Islet of Langerhans (tissue), 1 donor: ENCODE data around the gene ZSCAN25.
A peak's percentile ranks its signal among the peaks of the same experiment; 100 is the strongest.
"Not testable (repeated sequence)": the region's sequence is repeated elsewhere in the genome, so short reads cannot be mapped to it uniquely, and the experiment has no call there.

Experiments
- FAIRE-seq: peaks from one replicate; lab custom pipeline; 2011; peaks lifted over from hg19 to GRCh38; lab: Jason Lieb, UNC

The ZSCAN25 gene

DNA sequence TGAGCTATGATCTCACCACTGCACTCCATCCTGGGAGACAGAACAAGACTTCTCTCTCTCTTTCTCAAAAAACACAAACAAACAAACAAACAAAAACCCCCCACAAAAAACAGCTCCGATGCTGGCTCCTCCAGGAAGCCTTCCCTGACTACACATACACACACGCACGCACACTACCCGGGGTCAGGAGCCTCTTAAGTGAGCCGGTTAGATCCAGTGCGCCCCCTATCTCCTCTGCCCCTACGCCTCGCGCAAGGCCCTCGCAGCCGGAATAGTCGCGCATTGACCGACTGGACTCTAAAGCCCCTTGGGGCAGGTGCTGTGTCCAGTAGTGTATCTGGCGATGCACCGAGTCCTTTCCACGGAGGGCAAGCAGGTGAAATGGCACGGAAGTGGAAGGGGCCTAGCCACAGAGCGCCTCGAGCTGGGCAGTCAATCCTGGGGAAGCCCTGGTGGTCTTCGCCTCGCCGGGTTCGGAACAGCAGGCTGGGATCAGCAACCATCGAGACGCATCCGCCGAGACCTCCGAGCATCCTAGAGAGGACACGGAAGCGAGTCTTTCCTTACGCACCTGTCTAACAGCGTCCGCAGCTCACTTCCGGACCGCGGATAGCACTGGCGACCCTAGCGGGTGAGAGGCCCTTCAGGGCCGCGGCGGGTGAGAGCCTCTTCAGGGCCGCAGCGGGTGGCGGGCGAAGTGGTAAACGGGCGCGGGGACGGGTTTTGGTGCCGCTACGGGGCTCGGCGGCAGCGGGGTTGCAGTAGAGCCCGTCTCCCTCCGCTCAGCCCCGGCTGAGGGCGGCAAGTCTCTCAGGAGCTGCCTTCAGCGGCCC lies at the start of gene ZSCAN25:
TSS of gene ZSCAN25 (plus strand) at position 588 of the 833 bp plus-strand sequence. CDS start 2,661 bp downstream, outside the sequence.
- peak; percentile 87 for FAIRE-seq

DNA sequence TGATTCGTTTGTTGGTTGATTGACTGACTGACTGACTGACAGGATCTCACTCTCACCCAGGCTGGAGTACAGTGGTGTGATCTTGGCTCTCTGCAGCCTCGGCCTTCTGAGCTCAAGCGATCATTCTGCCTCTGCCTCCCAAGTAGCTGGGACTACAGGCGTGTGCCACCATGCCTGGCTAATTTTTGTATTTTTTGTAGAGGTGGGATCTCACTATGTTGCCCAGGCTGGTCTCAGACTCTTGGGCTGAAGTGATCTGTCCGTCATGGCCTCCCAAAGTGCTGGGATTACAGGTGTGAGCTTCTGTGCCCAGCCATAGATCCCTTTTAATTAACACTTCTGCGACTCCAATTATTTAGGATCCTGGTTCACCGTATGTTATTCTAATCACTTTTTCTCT lies 48.0 kb upstream of the ZSCAN25 start:
- FAIRE-seq = not testable (repeated sequence)

DNA sequence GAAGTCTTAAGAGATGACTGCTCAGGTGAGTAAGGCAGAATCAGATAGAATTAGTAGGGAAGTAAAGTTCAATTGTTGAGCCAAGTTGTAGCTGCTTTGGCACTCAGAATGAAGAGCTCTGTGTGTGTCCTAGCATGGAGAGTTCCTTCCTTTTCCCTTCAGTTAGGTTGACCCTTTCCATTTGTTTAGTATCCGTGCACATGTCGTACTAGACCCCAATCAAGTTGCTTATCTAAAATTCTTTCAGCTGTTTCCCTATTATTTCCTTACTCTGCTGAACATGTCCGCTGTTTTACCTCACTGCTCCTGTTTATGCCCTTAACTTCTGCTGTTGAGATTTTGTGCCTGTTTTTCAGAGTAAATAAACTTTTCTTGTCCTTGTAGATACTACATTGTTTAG lies 45.0 kb upstream of the ZSCAN25 start:
- no peak for FAIRE-seq

DNA sequence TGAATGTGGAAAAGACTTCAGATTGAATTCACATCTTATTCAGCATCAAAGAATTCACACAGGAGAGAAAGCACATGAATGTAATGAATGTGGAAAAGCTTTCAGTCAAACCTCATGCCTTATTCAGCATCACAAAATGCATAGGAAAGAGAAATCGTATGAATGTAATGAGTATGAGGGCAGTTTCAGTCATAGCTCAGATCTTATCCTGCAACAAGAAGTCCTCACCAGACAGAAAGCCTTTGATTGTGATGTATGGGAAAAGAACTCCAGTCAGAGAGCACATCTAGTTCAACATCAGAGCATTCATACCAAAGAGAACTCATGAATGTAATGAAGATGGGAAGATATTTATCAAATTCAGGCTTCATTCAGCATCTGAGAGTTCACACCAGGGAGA lies 43.5 kb upstream of the ZSCAN25 start:
- FAIRE-seq = no peak

DNA sequence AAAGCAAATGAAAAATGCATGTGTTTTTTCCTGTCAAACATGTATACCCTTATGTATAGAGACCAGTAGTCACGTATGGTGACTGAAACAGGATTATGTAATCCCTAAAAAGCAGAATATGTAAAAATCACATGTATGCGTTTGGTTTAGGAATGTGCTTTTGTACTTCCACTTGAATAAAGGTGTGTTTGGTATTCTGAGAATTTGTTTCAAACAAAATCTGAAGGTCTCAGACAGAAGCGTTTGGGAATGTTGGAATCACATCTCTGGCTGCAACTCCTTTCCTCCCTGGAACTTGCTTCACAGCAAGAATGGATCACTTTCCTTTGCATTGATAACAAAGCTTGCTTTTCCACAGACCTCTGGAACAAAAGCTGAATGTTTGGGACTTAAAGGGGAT lies 40.5 kb upstream of the ZSCAN25 start:
- FAIRE-seq = no peak

DNA sequence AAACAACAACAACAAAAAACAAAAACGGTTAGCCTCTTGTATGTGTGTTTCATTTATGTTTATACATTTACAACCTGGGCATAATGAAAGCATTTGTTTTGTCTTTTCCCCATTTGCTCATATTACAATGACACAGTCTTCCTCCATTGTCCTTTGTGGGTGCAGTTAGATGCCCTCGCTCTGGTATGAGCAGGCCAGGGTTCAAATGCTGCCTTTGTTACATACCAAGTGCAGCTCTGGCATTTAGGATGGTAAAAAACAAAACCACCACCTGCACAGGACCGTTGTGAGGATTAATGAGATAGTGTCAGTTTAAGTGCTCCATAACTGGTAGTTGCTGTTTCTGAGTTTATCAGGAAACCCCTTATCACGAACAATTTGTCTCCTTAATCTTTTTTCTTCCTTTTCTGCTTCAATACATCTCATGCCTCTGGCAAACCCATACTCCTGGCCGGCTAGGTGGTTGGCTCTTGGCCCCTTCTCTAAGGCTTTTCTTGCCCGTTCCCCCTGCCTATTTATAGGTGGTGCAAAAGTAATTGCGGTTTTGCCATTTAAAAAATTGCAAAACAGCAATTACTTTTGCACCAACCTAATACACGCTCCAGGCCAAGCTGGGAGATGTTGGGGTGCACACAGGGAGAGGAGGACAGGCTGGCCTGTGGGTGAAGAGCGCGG lies 37.3 kb upstream of the ZSCAN25 start:
- FAIRE-seq = no peak

DNA sequence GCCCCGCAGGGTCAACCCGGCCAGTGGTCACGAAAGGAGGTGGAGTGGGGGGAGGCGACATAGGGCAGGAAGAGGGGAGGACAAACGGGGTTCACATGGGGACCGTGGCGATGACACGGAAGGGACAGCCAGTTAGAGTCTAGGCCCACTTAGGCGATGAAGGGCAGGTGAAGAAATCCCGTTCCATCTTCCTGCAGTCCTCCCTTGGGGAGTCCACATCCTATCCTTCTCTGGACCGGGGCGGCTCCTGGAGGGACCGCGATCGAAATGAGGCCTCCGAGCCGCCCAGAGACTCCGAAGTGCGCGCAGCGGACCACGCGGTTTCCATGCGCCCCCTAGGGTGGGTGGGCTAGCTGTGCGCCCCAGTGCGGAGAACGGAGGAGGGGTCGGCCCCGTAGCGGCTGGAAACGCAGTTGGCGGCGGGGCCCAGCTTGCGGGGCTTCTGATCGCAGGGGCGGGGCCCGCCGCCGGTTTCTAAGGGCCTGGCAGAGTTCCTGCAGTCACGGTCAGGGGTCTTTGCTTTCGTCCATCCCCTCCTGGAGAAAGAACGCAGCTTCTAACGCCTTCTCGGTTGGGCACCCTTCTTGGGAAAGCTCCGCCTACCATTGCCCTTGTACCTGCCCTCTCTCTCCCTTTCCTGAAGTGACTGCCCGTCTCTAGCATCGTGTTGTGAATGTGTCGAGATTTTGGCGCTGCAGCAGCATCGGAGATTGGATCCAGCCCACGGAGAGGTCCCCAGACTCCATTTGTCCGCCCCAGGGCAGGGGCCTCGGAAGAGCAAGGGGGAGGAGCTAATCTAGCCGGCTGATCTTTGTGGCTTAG lies 36.6 kb upstream of the ZSCAN25 start:
- no peak for FAIRE-seq

DNA sequence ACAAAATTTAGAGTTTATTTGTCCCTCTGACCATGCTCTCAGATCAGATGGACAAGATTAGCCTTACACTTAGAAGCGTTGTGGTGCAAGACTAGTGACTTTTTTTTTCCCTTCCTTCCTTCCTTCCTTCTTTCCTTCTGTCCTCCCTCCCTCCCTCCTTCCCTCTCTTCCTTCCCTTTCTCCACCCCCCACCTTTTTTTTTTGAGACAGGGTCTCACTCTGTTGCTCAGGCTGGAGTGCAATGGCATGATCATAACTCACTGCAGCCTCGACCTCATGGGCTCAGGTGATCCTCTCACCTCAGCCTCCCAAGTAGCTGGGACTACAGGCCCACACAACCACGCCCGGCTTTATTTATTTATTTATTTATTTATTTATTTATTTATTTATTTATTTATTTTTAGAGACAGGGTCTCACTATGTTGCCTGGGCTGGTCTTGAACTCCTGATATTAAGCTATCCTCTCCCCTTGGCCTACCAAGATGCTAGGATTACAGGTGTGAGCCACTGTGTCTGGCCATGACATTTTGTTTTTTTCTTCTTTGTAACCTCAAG lies 35.9 kb upstream of the ZSCAN25 start:
- FAIRE-seq = not testable (repeated sequence)

DNA sequence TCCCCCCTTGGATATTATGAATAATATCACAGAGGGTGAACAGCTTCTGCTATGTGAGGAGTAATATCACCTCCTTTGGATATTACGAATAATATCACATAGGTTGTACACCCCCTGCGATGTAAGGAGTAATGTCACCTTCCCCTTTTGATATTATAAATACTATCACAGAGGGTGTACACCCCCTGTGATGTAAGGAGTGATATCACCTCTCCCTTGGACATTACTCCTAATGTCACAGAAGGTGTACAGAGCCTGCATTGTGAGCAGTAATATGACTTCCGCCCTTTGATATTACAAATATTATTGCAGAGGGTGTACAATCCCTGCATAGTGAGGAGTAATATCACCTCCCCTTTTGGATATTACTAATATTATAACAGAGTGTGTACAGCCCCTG lies 27.9 kb upstream of the ZSCAN25 start:
- FAIRE-seq = no peak

DNA sequence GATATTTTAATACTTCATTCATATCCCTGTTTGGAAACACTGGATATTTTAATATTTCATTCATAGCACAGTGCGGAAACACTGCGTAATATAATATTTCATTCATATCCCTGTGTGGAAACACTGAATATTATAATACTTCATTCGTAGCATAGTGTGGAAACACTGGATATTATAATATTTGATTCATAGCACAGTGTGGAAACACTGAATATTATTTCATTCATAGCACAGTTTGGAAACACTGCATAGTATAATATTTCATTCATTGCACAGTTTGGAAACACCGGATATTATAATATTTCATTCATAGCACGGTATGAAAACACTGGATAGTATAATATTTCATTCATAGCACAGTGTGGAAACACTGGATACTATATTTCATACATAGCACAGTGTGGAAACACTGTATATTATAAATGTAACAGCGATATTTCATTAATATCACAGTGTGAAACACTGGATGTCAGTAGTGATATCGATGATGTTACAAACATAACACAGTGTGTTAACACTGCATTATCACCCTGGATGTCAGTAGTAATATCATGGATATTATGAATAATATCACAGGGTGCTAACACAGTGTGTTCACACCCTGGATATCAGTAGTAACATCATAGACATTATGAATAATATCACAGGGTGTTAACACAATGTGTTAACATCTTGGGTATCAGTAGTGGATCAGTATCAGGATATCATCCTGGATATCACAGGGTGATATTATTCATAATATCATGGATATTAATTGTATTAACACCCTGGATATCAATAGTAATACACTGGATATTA lies 21.6 kb upstream of the ZSCAN25 start:
- FAIRE-seq = no peak

DNA sequence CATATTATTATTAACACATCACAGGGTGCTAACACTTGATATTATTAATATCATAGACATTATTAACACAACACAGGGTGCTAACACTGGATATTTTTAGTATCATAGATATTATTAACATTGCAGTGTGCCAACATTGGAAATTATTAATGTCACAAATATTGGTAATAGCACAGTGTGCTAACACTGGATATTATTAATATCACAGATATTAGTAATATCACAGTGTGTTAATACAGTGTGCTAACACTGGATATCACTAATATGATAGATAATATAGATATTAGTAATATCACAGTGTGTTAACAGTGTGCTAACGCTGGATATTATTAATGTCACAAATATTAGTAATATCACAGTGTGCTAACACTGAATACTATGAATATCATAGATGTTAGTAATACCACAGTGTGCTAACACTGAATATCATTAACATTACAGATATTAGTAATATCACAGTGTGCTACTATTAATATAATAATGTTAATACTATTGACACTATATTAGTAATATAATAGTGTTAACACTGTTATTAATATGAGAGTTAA lies 20.3 kb upstream of the ZSCAN25 start:
- peak; percentile 45 for FAIRE-seq

DNA sequence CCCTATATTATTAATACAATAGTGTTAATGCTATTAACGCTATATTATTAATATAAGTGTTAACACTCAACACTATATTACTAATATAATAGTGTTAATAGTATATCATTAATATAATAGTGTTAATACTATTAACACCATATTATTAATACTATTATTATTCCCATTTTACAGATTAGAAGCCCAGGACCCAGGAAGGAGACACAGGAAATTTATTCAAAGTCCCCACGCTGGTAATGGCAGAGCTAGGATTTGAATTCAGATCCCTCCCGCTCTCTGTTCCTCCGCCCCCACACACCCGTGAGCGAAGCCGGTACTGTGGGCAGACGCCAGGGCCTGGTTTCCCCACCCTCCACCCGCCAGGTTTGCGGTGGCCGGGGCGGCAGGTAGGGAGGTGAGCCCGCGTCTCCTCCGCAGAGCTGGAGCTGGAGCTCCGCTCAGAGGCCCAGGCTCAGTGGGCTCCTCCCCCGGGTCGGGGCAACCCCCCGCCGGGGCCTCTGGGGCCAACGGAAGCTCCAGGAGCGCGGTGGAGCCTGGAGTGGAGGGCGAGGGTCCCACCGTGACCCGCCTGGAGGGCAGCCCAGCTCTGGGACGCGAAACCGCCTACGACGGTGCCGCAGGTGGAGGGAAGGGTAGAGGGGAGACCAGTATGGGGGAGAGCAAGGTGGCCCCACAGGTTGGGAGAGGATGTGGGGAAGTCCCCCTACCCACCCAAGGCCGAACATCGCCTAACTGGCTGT lies 18.8 kb upstream of the ZSCAN25 start, which contains the start of gene TMEM225B:
TSS of gene TMEM225B (plus strand) at position 506 of the 740 bp plus-strand sequence. CDS start 6,122 bp downstream, outside the sequence.
- no peak for FAIRE-seq

DNA sequence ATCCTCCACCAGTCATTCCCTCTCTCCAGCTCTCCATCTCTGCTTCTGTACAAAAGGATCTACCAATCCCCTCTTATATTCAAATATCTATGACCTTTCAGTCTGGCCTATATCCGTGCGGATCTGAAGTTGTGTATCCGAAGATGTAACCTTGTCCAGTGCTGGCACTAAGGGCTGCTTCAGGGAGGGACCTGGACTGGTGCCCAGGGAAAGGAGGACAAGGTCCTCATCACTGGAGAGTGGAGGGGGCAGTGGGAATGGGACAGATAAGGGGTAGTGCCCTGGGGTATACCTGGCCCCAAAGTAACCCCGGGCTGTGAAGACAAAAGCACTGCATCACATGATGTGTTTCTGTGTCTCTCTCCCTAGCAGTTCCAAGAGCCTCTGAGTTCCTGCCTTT lies 16.9 kb upstream of the ZSCAN25 start:
- no peak for FAIRE-seq

DNA sequence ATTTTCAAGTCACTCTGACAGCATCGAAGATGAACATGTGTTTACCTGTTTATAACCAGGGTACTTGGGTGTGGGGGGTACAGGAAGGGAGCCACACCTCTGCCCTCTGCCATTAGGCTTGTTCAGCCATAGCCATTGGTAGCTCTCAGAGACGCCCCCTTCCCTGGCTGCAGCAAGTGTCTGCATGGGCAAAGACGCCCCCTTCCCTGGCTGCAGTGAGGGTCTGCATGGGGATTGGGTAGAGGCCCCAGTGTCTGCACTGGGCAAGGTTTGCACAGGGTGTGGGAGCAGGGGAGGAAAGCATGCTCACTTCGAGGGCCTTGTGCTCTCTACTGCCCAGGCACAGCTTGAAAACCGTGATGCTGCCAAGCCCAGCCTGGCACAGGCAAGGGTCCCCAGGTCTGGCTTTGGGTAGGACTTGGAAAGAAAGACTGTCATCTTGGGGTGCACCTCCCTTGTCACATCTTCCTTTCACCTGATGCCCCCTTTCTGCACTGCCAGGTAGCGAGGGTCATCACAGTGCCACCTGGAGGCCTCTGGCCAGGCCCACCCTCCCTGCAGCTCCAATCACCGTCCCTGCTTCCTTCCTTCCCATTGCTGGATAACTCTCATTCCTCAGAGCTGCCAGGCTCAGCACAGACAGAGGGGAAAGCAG lies 15.0 kb upstream of the ZSCAN25 start:
- no peak for FAIRE-seq

DNA sequence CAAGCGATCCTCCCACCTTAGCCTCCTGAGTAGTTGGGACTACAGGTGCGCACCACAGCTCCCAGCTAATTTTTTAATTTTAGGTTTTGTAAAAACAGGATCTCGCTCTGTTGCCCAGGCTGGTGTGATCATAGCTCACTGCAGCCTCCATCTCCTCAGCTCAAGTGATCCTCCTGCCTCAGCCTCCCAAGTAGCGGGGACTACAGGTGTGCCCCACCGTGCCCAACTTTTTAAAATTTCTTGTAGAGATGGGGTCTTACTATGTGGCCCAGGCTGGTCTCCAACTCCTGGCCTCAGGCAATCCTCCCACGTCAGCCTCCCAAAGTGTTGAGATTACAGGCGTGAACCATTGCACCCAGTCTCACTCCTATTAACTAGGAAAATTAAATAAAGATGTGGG lies 11.2 kb upstream of the ZSCAN25 start:
- FAIRE-seq = no peak

DNA sequence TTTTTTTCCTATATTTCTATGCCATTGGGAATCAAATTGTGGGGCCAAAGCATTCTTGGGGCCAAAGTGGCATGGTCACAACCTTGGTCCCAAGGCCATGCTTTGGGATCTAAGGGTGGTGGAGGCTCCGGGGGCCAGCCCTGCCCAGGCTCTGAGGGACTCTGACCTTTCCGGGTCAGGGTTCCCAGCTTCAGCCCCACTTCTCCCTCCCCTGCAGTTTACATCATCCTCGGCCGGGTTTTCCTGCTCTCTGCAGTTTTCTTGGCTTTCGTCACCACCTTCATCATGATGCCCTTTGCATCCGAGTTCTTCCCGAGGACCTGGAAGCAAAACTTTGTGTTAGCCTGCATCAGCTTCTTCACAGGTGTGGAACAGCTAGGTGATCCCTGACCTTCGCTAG lies 10.2 kb upstream of the ZSCAN25 start:
- no peak for FAIRE-seq

DNA sequence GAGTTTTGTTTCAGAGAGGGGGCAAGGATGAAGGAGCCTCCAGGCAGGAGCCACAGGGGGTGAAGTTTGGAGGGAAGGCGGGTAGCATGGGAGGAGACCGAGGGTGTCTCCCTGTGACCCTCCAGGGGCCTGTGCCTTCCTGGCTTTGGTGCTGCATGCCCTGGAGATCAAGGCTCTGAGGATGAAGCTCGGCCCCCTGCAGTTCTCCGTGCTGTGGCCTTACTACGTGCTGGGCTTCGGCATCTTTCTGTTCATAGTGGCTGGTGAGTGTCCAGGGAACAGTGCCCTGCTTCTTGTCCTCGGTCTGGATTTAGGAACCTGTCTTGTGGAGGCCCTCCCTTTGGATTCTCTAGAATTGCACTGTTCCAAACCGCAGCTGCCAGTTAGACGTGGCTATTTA lies 9.2 kb upstream of the ZSCAN25 start:
- FAIRE-seq = no peak

DNA sequence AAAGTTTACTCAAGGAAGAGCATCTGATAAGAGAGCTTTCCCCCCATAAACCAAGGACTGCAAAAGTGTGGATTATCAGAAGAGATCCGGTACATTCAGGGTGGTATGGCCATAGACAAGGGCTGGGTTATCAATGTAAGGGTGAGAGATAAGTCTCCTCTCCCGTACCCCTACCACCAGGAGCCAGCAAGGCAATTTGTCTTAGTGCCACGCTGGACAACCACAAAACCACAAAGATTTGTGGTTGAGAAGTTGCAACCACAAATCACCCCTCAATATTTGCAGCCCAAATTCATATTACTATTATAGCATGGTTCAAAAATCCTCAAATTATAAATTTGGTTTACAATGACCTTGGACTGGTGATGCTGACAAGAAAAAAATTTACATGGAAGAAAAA lies 2.3 kb upstream of the ZSCAN25 start:
- FAIRE-seq = no peak

DNA sequence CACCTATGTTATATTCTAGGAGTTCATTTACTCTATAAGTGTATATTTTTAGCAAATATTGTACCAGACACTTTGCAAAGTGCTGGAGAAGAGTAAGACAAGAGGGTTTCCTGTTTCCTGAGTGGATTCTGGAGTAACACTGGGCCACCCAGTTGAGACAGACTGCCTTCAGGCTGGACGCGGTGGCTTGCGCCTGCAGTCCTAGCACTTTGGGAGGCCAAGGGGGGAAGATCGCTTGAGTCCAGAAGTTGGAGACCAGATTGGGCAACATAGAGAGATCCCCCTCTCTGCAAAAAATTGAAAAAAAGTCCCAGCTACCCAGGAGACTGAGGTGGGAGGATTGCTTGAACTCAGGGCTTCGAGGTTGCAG lies 772 bp upstream of the ZSCAN25 start:
- FAIRE-seq = no peak

DNA sequence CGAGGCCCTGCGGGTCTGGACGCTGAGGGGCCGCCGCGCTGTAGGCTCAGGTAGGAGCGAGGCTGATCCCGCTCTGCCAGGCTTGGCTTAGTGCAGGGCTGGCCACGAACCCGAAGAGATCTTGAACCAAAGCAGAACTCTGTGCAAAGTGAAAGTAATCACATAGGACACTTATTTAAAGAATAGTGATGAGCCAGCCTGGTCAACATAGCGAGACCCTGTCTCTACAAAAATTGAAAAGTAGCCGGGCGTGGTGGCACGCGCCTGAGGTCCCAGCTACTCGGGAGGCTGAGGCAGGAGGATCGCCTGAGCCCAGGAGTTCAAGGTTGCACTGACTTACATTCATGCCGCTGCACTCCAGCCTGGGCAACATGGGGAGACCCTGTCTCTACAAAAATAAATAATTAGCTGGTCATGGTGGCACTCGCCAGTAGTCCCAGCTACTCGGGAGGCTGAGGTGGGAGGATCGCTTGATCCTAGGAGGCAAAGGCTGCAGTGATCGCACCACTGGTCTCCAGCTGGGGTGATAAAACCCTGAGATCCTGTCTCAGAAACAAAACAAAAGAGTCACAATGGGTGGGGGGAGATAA lies 541 bp downstream of the ZSCAN25 start:
- no peak for FAIRE-seq
